GM12874 (cell line): ENCODE measurements around the gene SORCS2.

ENCODE experiments used
- CTCF ChIP-seq: IDR thresholded peaks from 2 replicates; pipeline ENCODE4 v1.5.1; 2011; ENCODE audit warnings: low read depth, mild to moderate bottlenecking, control low read depth, low read length, moderate library complexity; ENCODE audit not compliant: insufficient read depth

SORCS2 gene

DNA sequence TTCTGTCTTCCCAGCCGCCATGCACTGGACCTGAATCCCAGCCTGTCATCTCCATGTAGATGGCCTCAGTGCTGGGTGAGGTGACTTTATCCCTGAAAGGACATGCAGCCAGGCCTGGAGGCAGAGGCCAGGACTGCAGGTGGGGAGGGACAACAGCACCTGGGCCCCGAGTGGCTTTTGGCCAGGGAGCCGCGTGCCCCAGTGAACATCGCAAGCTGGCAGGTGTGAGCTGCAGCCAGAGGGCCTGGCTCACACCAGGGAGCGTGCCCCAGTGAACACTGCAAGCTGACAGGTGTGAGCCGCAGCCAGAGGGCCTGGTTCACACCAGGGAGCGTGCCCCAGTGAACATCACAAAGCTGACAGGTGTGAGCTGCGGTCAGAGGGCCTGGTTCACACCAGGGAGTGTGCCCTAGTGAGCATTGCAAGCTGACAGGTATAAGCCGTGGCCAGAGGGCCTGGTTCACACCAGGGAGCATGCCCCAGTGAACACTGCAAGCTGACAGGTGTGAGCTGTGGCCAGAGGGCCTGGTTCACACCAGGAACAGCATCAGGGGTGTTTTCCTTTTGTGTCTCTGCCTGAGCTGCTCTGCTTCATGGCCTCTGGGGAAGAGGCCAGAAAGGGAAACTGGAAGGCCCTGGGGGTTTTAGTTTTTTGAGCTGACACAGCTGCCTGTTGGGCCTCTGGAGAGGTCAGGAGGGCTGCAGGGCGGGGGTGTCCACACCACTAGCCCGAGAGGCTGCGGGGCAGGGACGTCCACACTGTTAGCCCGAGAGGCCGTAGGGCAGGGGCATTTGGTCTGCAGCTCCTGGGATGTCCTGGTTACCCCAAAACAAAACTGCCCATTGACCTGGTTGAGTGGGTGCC, 265.1 kb downstream of the SORCS2 start:
- TF ChIP-seq CTCF, result no peak

GRCh38 chr4:7458066-7458425, 265.7 kb downstream of the SORCS2 start:
- no peak for TF ChIP-seq CTCF

- no peak for TF ChIP-seq CTCF
These were observed 266.1 kb downstream of the SORCS2 start for GRCh38 chr4:7458477-7458876.

DNA sequence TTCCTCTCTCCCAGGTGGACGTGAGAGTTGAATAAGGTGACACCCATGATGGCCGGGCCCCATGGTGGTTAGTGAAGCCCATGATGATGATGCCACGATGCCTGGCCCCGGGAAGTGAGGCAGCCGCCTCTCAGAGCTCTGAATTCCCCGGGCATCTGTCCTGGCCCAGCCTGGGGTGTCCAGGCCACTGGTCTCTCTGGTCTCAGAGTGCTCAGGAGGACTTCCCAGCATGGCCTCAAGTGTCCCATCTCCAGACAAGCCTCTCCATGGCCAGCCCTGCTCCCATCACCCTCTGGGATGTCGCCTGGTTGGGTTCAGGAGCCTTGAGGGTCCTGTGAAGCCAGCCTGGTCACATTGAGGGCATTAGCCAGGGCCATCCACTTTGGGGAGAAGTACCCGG, 267.1 kb downstream of the SORCS2 start:
- no peak for TF ChIP-seq CTCF

- no peak for TF ChIP-seq CTCF
These were observed 268.2 kb downstream of the SORCS2 start for GRCh38 chr4:7460566-7460965.

DNA sequence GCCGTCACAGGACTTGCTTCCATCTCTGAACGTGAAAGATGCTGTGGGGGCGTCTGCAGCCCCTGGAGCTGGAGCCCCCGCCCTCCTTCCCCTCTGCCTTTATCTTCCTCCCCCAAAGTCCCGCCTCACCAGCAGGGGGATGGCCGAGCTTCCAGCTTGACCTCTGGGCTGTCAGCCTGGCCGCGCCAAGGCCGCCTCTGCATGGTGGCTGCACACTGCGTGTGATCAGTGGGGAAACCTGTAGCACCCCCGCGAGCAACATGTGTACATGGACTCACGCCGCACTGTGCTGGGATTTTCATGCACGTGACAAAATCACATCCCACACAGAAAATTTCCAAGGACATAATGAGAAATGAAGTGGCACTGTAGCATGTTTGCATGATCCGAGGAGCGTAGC, 268.9 kb downstream of the SORCS2 start:
- TF ChIP-seq CTCF, result no peak

GRCh38 chr4:7462509-7462971, 270.2 kb downstream of the SORCS2 start:
- no peak for TF ChIP-seq CTCF
